GM12874 (cell line): Measurements from ENCODE around the gene PRIMA1.

Experiments
- CTCF ChIP-seq: IDR thresholded peaks from 2 replicates; pipeline ENCODE4 v1.5.1; 2011; ENCODE audit warnings: low read depth, mild to moderate bottlenecking, control low read depth, low read length, moderate library complexity; ENCODE audit not compliant: insufficient read depth

Gene PRIMA1

GRCh38 chr14:93744876-93745275, 43.4 kb downstream of the PRIMA1 start:
- no peak for TF ChIP-seq CTCF

- TF ChIP-seq CTCF = no peak
Observed at GRCh38 chr14:93744176-93744575, 44.1 kb downstream of the PRIMA1 start.

GRCh38 chr14:93743270-93744060, 44.8 kb downstream of the PRIMA1 start:
- no peak for TF ChIP-seq CTCF

GRCh38 chr14:93742761-93743160, 45.5 kb downstream of the PRIMA1 start:
- TF ChIP-seq CTCF = no peak

GRCh38 chr14:93741556-93742230, 46.6 kb downstream of the PRIMA1 start:
- no peak for TF ChIP-seq CTCF

- no peak for TF ChIP-seq CTCF
Observed at GRCh38 chr14:93737634-93738033, 50.7 kb downstream of the PRIMA1 start.

- peak; percentile 65 for TF ChIP-seq CTCF
Observed at GRCh38 chr14:93736378-93737014, 51.8 kb downstream of the PRIMA1 start.
